HEK293 (cell line): Measurements from ENCODE around the gene SUPT3H.
A peak's percentile ranks its signal among the peaks of the same experiment; 100 is the strongest.

ENCODE experiments used
- EGR2 ChIP-seq: fragments of 450-650 bp; formaldehyde crosslinking; IDR thresholded peaks from 2 replicates; pipeline ENCODE4 v1.5.1; 2016; ENCODE audit warnings: low read depth, missing biosample characterization, missing genetic modification characterization
- FEZF1 ChIP-seq: fragments of 450-650 bp; formaldehyde crosslinking; IDR thresholded peaks from 2 replicates; pipeline ENCODE4 v1.5.1; 2016; ENCODE audit warnings: missing biosample characterization, missing genetic modification characterization
- HOXD13 ChIP-seq: sonication (generic); formaldehyde crosslinking; IDR thresholded peaks from 2 replicates; pipeline ENCODE4 v1.8.0; 2022; ENCODE audit warnings: missing genetic modification reagents, borderline replicate concordance
- KLF1 ChIP-seq: fragments of 450-650 bp; formaldehyde crosslinking; IDR thresholded peaks from 2 replicates; pipeline ENCODE4 v1.5.1; 2016; ENCODE audit warnings: missing biosample characterization, missing genetic modification characterization
- KLF16 ChIP-seq: fragments of 450-650 bp; formaldehyde crosslinking; IDR thresholded peaks from 2 replicates; pipeline ENCODE4 v1.5.1; 2017; ENCODE audit warnings: missing biosample characterization, missing genetic modification characterization
- KLF7 ChIP-seq: fragments of 450-650 bp; formaldehyde crosslinking; IDR thresholded peaks from 2 replicates; pipeline ENCODE4 v1.5.1; 2016; ENCODE audit warnings: missing biosample characterization, missing genetic modification characterization, borderline replicate concordance
- MZF1 ChIP-seq: fragments of 450-650 bp; formaldehyde crosslinking; IDR thresholded peaks from 2 replicates; pipeline ENCODE4 v1.5.1; 2017; ENCODE audit warnings: missing biosample characterization, missing genetic modification characterization, borderline replicate concordance
- REPIN1 ChIP-seq: fragments of 450-650 bp; formaldehyde crosslinking; IDR thresholded peaks from 2 replicates; pipeline ENCODE4 v1.5.1; 2017; ENCODE audit warnings: missing biosample characterization, missing genetic modification characterization, low read depth
- TCF7L2 ChIP-seq: IDR thresholded peaks from 2 replicates; pipeline ENCODE4 v1.6.1; 2011; ENCODE audit warnings: low read depth, mild to moderate bottlenecking, inconsistent platforms, low read length, moderate library complexity, borderline replicate concordance
- YY2 ChIP-seq: fragments of 450-650 bp; formaldehyde crosslinking; IDR thresholded peaks from 2 replicates; pipeline ENCODE4 v1.5.1; 2016; ENCODE audit warnings: missing biosample characterization, missing genetic modification characterization
- ZBTB11 ChIP-seq: fragments of 450-650 bp; formaldehyde crosslinking; conservative IDR thresholded peaks from 2 replicates; pipeline ENCODE4 v1.5.1; 2016; ENCODE audit warnings: low read depth, missing biosample characterization, missing genetic modification characterization
- ZBTB48 ChIP-seq: fragments of 450-650 bp; formaldehyde crosslinking; IDR thresholded peaks from 2 replicates; pipeline ENCODE4 v1.5.1; 2016; ENCODE audit warnings: missing biosample characterization, missing genetic modification characterization
- ZFP37 ChIP-seq: fragments of 450-650 bp; formaldehyde crosslinking; IDR thresholded peaks from 2 replicates; pipeline ENCODE4 v1.5.1; 2016; ENCODE audit warnings: missing biosample characterization, missing genetic modification characterization
- ZNF114 ChIP-seq: fragments of 450-650 bp; formaldehyde crosslinking; IDR thresholded peaks from 2 replicates; pipeline ENCODE4 v1.5.0; 2017; ENCODE audit warnings: missing biosample characterization, missing genetic modification characterization
- ZNF16 ChIP-seq: fragments of 450-650 bp; formaldehyde crosslinking; IDR thresholded peaks from 2 replicates; pipeline ENCODE4 v1.5.1; 2016; ENCODE audit warnings: low read depth, missing biosample characterization, missing genetic modification characterization
- ZNF169 ChIP-seq: fragments of 450-650 bp; formaldehyde crosslinking; IDR thresholded peaks from 2 replicates; pipeline ENCODE4 v1.5.1; 2016; ENCODE audit warnings: missing biosample characterization, missing genetic modification characterization
- ZNF311 ChIP-seq: fragments of 450-650 bp; formaldehyde crosslinking; IDR thresholded peaks from 2 replicates; pipeline ENCODE4 v1.5.1; 2017; ENCODE audit warnings: missing biosample characterization, missing genetic modification characterization, borderline replicate concordance
- ZNF341 ChIP-seq: fragments of 450-650 bp; formaldehyde crosslinking; IDR thresholded peaks from 2 replicates; pipeline ENCODE4; 2016; ENCODE audit warnings: low read depth, missing biosample characterization, missing genetic modification characterization
- ZNF488 ChIP-seq: fragments of 450-650 bp; formaldehyde crosslinking; IDR thresholded peaks from 2 replicates; pipeline ENCODE4 v1.5.1; 2016; ENCODE audit warnings: missing biosample characterization, missing genetic modification characterization
- ZNF510 ChIP-seq: fragments of 450-650 bp; formaldehyde crosslinking; IDR thresholded peaks from 2 replicates; pipeline ENCODE4 v1.5.1; 2018; ENCODE audit warnings: mild to moderate bottlenecking, missing genetic modification characterization, missing biosample characterization; ENCODE audit not compliant: insufficient replicate concordance
- ZNF529 ChIP-seq: fragments of 450-650 bp; formaldehyde crosslinking; IDR thresholded peaks from 2 replicates; pipeline ENCODE4 v1.5.1; 2017; ENCODE audit warnings: missing genetic modification characterization, missing biosample characterization; ENCODE audit not compliant: insufficient replicate concordance
- ZNF621 ChIP-seq: fragments of 450-650 bp; formaldehyde crosslinking; IDR thresholded peaks from 2 replicates; pipeline ENCODE4 v1.5.1; 2017; ENCODE audit warnings: missing biosample characterization, missing genetic modification characterization
- ZNF626 ChIP-seq: fragments of 450-650 bp; sonication (Bioruptor Pico); formaldehyde crosslinking; IDR thresholded peaks from 2 replicates; pipeline ENCODE4 v1.5.1; 2018; ENCODE audit warnings: missing biosample characterization, missing genetic modification characterization, inconsistent platforms
- ZNF792 ChIP-seq: fragments of 450-650 bp; formaldehyde crosslinking; IDR thresholded peaks from 2 replicates; pipeline ENCODE4 v1.5.1; 2016; ENCODE audit warnings: missing biosample characterization, missing genetic modification characterization
- ZNF843 ChIP-seq: fragments of 450-650 bp; formaldehyde crosslinking; IDR thresholded peaks from 2 replicates; pipeline ENCODE4 v1.5.1; 2016; ENCODE audit warnings: missing biosample characterization, missing genetic modification characterization
- TF ChIP-seq, protein P1 (sequence below): fragments of 450-650 bp; formaldehyde crosslinking; IDR thresholded peaks from 2 replicates; pipeline ENCODE4 v1.5.1; 2016; ENCODE audit warnings: missing biosample characterization, missing genetic modification characterization
- TF ChIP-seq, protein P2 (sequence below): fragments of 450-650 bp; formaldehyde crosslinking; IDR thresholded peaks from 2 replicates; pipeline ENCODE4 v1.5.1; 2016; ENCODE audit warnings: missing biosample characterization, missing genetic modification characterization
- TF ChIP-seq, protein P3 (sequence below): fragments of 450-650 bp; formaldehyde crosslinking; IDR thresholded peaks from 2 replicates; pipeline ENCODE4 v1.5.1; 2016; ENCODE audit warnings: missing biosample characterization, missing genetic modification characterization

Gene SUPT3H

DNA sequence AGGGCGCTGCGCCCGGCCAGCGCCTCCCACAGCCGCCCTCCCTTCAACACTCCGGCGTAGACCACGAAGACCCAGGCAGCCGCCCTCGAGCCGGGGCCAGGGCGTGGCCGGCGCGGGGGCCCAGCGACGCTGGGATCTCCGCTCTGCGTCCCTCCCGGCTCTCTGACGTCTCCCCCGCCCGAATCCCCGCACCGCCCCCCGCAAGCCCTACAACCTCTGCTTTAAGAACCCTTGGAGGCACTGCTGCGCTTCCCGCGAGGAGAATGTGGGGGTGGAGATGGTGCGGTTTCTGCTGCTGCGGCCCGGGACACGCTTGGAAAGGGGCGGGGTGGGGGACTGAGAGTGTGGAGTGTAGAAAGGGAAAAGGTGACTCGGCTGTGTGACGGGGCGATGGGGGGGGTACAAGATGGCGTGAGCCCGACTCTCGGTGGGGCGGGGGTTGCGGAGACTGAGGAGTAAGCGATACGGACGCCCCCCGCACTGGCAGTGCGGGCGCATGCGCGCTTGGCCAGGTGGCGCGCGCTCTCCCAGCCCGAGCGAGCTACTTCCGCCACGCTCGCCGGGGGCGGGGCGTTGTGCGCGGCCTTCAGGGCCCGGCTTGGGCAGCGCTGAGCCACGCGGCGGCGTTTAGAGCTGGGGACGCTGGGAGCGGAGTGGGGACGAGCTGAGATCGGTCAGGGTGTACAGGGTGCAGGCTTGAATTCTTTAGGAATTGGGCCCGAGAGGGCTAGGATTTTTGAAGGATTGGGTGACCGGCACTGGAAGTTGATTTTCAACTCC, at the start of gene SUPT3H (continued):
- TF ChIP-seq KLF16 (tag by site-specific recombination) = peak; percentile 51; the same call in 1 of the 2 replicates
- no peak for TF ChIP-seq ZNF488 (tag by site-specific recombination)
- TF ChIP-seq ZNF843 (tag by site-specific recombination) = 0 out of 2 replicates have a peak, but pooled peaks have one; percentile 38
- no peak for TF ChIP-seq ZNF529
- no peak for TF ChIP-seq ZNF311 (tag by site-specific recombination)
- TF ChIP-seq EGR2 (tag by site-specific recombination) = peak; percentile 83
- TF ChIP-seq ZNF792 (tag by site-specific recombination) = no peak
- TF ChIP-seq, protein P1, sequence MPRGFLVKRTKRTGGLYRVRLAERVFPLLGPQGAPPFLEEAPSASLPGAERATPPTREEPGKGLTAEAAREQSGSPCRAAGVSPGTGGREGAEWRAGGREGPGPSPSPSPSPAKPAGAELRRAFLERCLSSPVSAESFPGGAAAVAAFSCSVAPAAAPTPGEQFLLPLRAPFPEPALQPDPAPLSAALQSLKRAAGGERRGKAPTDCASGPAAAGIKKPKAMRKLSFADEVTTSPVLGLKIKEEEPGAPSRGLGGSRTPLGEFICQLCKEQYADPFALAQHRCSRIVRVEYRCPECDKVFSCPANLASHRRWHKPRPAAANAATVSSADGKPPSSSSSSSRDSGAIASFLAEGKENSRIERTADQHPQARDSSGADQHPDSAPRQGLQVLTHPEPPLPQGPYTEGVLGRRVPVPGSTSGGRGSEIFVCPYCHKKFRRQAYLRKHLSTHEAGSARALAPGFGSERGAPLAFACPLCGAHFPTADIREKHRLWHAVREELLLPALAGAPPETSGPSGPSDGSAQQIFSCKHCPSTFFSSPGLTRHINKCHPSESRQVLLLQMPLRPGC = 0 out of 2 replicates have a peak, but pooled peaks have one; percentile 6
- no peak for TF ChIP-seq HOXD13
- 0 out of 2 replicates have a peak, but pooled peaks have one; percentile 11 for TF ChIP-seq ZNF16
- no peak for TF ChIP-seq ZNF510 (tag by site-specific recombination)
- 0 out of 2 replicates have a peak, but pooled peaks have one; percentile 75 for TF ChIP-seq ZFP37 (tag by site-specific recombination)
- TF ChIP-seq, protein P2, sequence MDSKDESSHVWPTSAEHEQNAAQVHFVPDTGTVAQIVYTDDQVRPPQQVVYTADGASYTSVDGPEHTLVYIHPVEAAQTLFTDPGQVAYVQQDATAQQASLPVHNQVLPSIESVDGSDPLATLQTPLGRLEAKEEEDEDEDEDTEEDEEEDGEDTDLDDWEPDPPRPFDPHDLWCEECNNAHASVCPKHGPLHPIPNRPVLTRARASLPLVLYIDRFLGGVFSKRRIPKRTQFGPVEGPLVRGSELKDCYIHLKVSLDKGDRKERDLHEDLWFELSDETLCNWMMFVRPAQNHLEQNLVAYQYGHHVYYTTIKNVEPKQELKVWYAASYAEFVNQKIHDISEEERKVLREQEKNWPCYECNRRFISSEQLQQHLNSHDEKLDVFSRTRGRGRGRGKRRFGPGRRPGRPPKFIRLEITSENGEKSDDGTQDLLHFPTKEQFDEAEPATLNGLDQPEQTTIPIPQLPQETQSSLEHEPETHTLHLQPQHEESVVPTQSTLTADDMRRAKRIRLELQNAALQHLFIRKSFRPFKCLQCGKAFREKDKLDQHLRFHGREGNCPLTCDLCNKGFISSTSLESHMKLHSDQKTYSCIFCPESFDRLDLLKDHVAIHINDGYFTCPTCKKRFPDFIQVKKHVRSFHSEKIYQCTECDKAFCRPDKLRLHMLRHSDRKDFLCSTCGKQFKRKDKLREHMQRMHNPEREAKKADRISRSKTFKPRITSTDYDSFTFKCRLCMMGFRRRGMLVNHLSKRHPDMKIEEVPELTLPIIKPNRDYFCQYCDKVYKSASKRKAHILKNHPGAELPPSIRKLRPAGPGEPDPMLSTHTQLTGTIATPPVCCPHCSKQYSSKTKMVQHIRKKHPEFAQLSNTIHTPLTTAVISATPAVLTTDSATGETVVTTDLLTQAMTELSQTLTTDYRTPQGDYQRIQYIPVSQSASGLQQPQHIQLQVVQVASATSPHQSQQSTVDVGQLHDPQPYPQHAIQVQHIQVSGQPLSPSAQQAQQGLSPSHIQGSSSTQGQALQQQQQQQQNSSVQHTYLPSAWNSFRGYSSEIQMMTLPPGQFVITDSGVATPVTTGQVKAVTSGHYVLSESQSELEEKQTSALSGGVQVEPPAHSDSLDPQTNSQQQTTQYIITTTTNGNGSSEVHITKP = peak; percentile 51; the same call in 1 of the 2 replicates
- no peak for TF ChIP-seq TCF7L2
- TF ChIP-seq REPIN1 (tag by site-specific recombination) = no peak
- no peak for TF ChIP-seq ZNF114 (tag by site-specific recombination)
- TF ChIP-seq ZBTB11 = peak; percentile 93
- peak; percentile 83 for TF ChIP-seq ZNF341 (tag by site-specific recombination)
- peak; percentile 89 for TF ChIP-seq KLF1 (tag by site-specific recombination)
- no peak for TF ChIP-seq ZNF626 (tag by site-specific recombination)
- no peak for TF ChIP-seq ZBTB48
- TF ChIP-seq ZNF169 (tag by site-specific recombination) = no peak
- TF ChIP-seq KLF7 (tag by site-specific recombination) = peak; percentile 94
- TF ChIP-seq ZNF621 (tag by site-specific recombination) = no peak
- TF ChIP-seq YY2 (tag by site-specific recombination) = no peak
- TF ChIP-seq FEZF1 (tag by site-specific recombination) = no peak
- TF ChIP-seq, protein P3, sequence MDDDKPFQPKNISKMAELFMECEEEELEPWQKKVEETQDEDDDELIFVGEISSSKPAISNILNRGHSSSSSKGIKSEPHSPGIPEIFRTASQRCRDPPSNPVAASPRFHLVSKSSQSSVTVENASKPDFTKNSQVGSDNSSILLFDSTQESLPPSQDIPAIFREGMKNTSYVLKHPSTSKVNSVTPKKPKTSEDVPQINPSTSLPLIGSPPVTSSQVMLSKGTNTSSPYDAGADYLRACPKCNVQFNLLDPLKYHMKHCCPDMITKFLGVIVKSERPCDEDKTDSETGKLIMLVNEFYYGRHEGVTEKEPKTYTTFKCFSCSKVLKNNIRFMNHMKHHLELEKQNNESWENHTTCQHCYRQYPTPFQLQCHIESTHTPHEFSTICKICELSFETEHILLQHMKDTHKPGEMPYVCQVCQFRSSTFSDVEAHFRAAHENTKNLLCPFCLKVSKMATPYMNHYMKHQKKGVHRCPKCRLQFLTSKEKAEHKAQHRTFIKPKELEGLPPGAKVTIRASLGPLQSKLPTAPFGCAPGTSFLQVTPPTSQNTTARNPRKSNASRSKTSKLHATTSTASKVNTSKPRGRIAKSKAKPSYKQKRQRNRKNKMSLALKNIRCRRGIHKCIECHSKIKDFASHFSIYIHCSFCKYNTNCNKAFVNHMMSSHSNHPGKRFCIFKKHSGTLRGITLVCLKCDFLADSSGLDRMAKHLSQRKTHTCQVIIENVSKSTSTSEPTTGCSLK (tag by site-specific recombination) = no peak
- TF ChIP-seq MZF1 = peak; percentile 94
